Measurements from ENCODE around the gene AK1.
"Not testable (repeated sequence)": the region's sequence is repeated elsewhere in the genome, so short reads cannot be mapped to it uniquely, and the experiment has no call there.

AK1 gene

GRCh38 chr9:127883959-127884358, 6.5 kb upstream of the AK1 start:
- no peak for DNase-seq (ENCODE audit: low spot score)

GRCh38 chr9:127881715-127882114, 4.2 kb upstream of the AK1 start:
- not testable (repeated sequence) for DNase-seq (ENCODE audit: low spot score)

- no peak for DNase-seq (ENCODE audit: low spot score)
Measured at GRCh38 chr9:127880143-127880542, 2.7 kb upstream of the AK1 start.

GRCh38 chr9:127878652-127879390, 1.3 kb upstream of the AK1 start:
- no peak for DNase-seq (ENCODE audit: low spot score)

- no peak for DNase-seq (ENCODE audit: low spot score)
Measured at GRCh38 chr9:127878001-127878651, 651 bp upstream of the AK1 start.

- peak; percentile 31 for DNase-seq (ENCODE audit: low spot score)
Measured at GRCh38 chr9:127876764-127877562, 512 bp downstream of the AK1 start.

- no peak for DNase-seq (ENCODE audit: low spot score)
Measured at GRCh38 chr9:127876026-127876763, 1.3 kb downstream of the AK1 start.

GRCh38 chr9:127875306-127875966, 2.0 kb downstream of the AK1 start:
- DNase-seq (ENCODE audit: low spot score), result peak; percentile 72

GRCh38 chr9:127874301-127875221, 2.9 kb downstream of the AK1 start:
- DNase-seq (ENCODE audit: low spot score), result no peak

GRCh38 chr9:127873886-127874285, 3.6 kb downstream of the AK1 start:
- peak; percentile 76 for DNase-seq (ENCODE audit: low spot score)

- DNase-seq (ENCODE audit: low spot score), result no peak
Measured at GRCh38 chr9:127873223-127873691, 4.2 kb downstream of the AK1 start.

- no peak for DNase-seq (ENCODE audit: low spot score)
Measured at GRCh38 chr9:127872369-127873222, 4.9 kb downstream of the AK1 start.

- DNase-seq (ENCODE audit: low spot score), result no peak
Measured at GRCh38 chr9:127871531-127871930, 5.9 kb downstream of the AK1 start.

- no peak for DNase-seq (ENCODE audit: low spot score)
Measured at GRCh38 chr9:127870887-127871286, 6.6 kb downstream of the AK1 start.

GRCh38 chr9:127870153-127870491, 7.4 kb downstream of the AK1 start:
- DNase-seq (ENCODE audit: low spot score), result not testable (repeated sequence)

GRCh38 chr9:127869310-127870152, 7.9 kb downstream of the AK1 start:
- peak; percentile 93 for DNase-seq (ENCODE audit: low spot score)

GRCh38 chr9:127868278-127868902, 9.1 kb downstream of the AK1 start:
- no peak for DNase-seq (ENCODE audit: low spot score)
